Activated CD4-positive, alpha-beta T cell treated with anti-CD3 and anti-CD28 coated beads, Interleukin-2, amount 50 U/mL, for 24 hours (primary cell): ENCODE data around the gene CHN2.

ENCODE experiments used
- DNase-seq, 2 donors: peaks; one replicate each; pipeline ENCODE4 v3.0.0-alpha.2; 2020; ENCODE audit warnings: low read depth in 1 of 2, low spot score in 1 of 2

The CHN2 gene

DNA sequence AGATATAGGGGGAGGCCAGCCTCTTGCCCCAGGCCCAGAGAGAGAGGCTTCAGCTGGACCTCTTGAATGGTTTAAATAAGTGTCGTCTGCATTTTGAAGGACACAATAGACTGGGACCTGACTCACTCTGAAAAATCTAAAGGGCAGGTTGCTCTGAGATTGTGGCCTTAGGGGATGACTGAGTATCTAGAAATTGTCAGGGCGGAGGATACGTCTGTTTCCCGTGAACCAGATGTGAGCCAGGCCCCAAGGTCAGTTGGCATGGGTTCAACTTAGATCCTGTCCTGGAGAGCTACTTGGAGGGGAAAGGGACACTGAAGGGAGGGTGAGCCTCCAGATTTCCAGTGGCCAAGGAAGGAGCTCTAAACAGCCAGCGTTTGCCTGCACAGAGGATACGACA lies 110.2 kb downstream of the CHN2 start:
- DNase-seq, result no peak

- DNase-seq, result no peak
Observed at GRCh38 chr7:29306319-29306991, 111.9 kb downstream of the CHN2 start.

GRCh38 chr7:29308424-29308823 lies 113.8 kb downstream of the CHN2 start:
- no peak for DNase-seq

GRCh38 chr7:29309041-29309854 lies 114.7 kb downstream of the CHN2 start:
- DNase-seq, result no peak

DNA sequence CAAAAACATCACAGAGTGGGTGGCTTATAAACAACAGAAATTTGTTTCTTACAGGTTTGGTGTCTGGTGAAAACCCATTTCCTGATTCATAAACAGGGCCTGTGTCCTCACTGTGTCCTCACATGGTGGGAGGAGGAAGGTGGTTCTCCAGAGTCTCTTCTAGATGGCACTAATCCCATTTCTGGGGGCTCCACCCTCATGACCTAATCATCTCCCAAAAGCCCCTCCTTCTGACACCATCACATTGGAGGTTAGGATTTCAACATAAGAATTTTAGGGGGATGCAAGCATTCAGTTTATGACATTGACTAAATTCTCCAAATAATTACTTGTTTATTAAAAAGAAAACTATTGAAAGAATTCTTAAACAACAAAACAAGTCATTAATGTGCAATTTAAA lies 116.0 kb downstream of the CHN2 start:
- DNase-seq, result no peak

GRCh38 chr7:29311314-29311713 lies 116.7 kb downstream of the CHN2 start:
- DNase-seq, result no peak

DNA sequence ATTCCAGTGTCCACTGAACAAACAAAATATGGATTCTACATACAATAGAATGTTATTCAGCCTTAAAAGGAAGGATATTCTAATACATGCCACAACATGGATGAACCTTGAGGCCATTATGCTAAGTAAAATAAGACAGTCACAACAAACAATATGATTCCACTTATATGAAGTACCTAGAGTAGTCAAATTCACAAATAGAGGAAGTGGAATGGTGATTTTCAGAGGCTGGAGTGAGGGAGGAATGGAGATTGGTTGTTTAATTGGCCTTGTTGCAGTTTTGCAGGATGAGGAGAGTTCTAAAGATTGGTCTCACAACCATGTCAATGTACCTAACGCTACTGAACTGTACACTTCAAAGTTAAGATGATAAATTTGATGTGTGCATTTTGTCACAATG lies 119.6 kb downstream of the CHN2 start:
- DNase-seq, result no peak

GRCh38 chr7:29315122-29315891 lies 120.7 kb downstream of the CHN2 start:
- no peak for DNase-seq

DNA sequence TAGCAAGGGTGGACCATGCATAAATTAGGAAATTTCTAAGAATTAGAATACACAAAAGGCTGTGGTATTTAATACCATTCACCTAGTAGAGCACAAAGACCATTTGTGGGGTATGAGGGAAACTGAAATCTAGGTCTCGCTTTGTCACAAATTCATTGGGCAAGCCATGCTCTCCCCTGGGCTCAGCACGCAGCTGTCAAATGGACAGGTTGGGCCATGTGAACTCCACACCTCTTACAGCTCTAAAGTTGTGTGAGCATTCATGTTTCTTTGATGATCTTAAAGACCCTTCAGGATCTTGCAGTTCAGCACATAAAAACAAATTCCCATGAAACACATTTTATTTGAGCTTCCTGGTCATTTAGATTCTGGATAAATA lies 121.3 kb downstream of the CHN2 start:
- no peak for DNase-seq

- no peak for DNase-seq
Observed at GRCh38 chr7:29316926-29317325, 122.4 kb downstream of the CHN2 start.

GRCh38 chr7:29318853-29319718 lies 124.5 kb downstream of the CHN2 start:
- no peak for DNase-seq

DNA sequence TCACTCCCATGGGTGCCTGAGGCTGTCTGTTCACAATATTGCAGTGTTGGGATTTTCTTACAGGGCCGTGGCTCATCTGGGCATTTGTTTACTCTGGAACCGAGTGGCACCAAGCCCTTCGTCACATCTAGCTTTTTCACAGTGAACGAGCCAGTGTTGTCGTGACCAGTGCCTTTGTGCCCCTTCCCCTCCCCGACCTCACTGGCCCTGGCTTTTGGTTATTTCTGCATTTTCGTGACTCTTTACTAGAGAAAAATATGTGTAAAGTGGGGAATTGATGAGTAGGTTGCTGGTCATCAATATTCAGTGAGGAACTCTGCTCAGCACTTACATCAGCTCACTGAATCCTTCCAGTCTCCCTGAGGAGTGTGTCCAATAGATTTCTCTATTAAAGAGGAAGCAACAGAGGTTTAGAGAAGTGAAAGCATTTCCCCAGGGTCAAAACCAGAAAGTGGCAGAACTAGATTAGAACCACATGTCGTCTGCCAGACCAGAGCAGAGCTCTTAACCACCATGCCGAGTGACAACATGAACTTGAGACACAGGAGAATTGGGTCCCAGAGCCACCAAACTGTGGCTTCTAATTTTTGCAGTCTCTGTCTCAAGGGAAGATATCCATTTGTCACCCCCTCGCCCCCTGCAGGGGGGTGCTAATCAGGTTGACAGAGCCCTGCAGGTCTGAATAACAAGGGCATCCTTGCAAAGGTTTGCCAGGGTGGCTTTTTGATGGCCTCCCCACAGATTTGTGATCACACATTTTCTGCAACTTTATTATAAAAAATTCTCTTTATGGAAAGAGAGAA lies 125.3 kb downstream of the CHN2 start:
- no peak for DNase-seq

- no peak for DNase-seq
Observed at GRCh38 chr7:29320577-29320976, 126.0 kb downstream of the CHN2 start.

DNA sequence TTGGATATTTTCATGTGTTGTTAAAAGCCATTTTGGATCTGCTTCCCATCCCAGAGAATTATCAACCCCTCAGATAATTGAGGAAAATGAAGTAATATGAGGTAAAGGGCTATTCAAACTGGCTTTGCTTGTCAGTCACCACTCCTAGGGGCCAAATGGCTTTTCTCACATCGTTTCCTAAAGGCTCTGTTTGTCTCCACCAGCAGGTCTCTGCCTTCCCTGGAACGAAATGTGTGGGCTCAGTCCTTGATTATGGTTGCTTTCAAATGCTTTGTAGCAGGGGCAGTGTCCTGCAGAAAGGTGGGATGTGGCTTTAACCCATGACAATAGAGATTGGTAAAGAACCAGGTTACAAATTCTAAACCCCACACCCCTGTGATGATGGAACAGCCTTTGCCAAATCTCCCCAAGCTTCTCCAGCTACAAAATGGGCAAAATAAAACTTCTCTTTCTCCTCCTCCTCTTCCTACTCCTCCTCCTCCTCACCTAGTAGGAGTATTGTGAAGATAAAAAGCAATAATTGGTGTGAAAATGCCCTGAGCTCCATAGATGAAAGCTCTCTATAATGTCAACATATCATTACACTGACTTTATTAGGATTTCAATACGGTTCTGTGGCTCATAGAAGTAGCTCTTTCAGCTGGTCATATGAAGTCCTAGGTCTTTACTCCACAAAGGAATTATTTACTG lies 127.6 kb downstream of the CHN2 start:
- DNase-seq, result no peak

DNA sequence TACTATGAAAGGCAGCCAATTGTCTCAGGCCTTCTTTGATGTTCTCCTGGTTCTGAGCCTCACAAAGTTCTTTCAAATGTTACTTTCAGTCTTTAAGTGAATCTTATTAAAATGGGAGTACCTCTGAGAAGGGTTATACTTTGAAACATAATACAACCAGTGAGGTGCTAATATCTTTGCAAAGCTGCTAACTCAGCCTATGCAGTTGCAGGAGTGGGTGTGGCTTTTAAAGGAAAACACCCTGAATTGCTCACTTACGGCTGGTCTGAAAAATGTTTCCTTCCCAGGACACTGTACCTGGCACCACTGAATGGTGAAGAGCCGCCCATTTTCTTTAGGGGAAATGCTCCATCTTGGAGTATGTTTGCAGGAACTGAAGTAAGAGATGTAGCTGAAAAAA lies 130.9 kb downstream of the CHN2 start:
- DNase-seq, result no peak

DNA sequence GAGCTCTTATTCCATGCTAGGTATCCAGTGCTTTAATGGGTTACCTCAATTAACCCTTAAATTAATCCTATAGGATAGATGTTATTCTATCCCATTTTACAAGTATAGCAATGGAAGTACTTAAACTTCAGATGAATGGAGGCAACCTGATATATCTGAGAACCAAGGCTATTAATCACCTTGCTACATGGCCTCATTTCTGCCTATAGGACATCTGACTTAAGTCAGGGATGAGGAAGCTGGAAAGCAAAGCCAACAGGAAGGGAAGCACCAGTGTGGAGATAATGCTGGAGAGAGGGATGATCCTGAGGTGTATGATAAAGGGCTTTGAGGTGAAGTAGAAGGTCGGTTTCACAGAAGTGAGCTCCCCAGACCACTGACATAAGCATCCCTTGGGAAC lies 132.3 kb downstream of the CHN2 start:
- DNase-seq, result no peak

GRCh38 chr7:29327455-29327854 lies 132.9 kb downstream of the CHN2 start:
- no peak for DNase-seq

DNA sequence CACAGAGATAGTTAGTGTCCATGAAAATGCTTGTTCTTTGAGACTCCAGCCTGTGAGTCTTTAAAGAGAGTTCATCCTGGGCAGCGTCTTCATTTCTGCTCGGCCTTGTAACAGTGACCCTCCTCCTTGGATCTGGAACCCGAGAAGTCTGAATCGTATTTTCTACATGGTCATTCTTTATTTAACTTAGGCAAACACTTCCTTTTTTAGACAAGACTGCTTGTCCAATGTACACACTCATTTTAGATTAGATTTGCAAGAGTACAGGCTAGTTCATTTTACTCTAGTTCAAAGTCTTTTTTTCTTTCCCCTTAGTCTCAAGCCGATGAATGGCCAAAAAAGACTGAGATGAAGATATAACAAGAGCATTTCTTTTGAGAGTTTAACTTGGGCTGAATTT lies 133.5 kb downstream of the CHN2 start:
- DNase-seq, result no peak

GRCh38 chr7:29328811-29329210 lies 134.2 kb downstream of the CHN2 start:
- no peak for DNase-seq

GRCh38 chr7:29329686-29330085 lies 135.1 kb downstream of the CHN2 start:
- no peak for DNase-seq
